Mucosa of descending colon (tissue), 3 donors: ENCODE results near the gene OPRD1. TPM values are rescaled to one million over a fixed set of nuclear protein-coding genes. Genes with fewer than 3 reads are reported as not detected.

Source experiments
- ATAC-seq: fragments of 200-7000 bp; cut with Tn5 transposase; one replicate; pipeline ENCODE4 v1.9.1; 2020; ENCODE audit warnings: mild to moderate bottlenecking, moderate library complexity
- DNase-seq, 3 donors: peaks; one replicate each; pipeline ENCODE4 v3.0.0-alpha.2; 2020
- H3K36me3 ChIP-seq: fragments of 200-600 bp; one replicate; pipeline ENCODE4 v1.8.0; 2021; ENCODE audit warnings: low read depth, mild to moderate bottlenecking
- H3K4me1 ChIP-seq: fragments of 200-600 bp; one replicate; pipeline ENCODE4 v1.8.0; 2021; ENCODE audit warnings: low read depth, mild to moderate bottlenecking
- H3K4me3 ChIP-seq: fragments of 200-600 bp; one replicate; pipeline ENCODE4 v1.8.0; 2021; ENCODE audit warnings: mild to moderate bottlenecking
- H3K9me3 ChIP-seq: fragments of 200-600 bp; one replicate; pipeline ENCODE4 v1.8.0; 2021; ENCODE audit warnings: mild to moderate bottlenecking
- CTCF ChIP-seq: fragments of 200-600 bp; IDR thresholded peaks from one replicate; pipeline ENCODE4 v1.8.0; 2022; ENCODE audit warnings: antibody characterized with exemption, mild to moderate bottlenecking
- intact Hi-C, 2 donors: fragments of 100-400 bp; cut with DNase I in 1 of 2; cut with micrococcal nuclease in 1 of 2; formaldehyde crosslinking; loops; one replicate each; pipeline versions ENCODE4 v1.11.0 to v1.11.1; 2022; cut with DNase I, micrococcal nuclease
- total RNA-seq, 3 donors: library from RNA; stranded (reverse); fragmentation: NEBNext Ultra II Directional in 2 of 3; extraction: Animal tissue kit (Norgen Biotek cat#: 25700) in 2 of 3; gene quantifications; one replicate each; pipeline versions ENCODE4 v1.2.1 to v1.2.4, GENCODE V29; 2021 to 2023
- donor health status: DM: no; HTN: no; CAD: no; lungs with moderate emphysema.
- donor health status: DM: no; HTN: no; CAD: no.
- donor health status: DM: no; HTN: yes; CAD: no.

The OPRD1 gene
- total RNA-seq, 3 donors from 2014 or later, result 0.06 to 1.1 (median 0.48) TPM

- DNase-seq, result no peak
These were observed 18.8 kb downstream of the OPRD1 start for GRCh38 chr1:28830814-28831213.

GRCh38 chr1:28832966-28833365 is 21.0 kb downstream of the OPRD1 start:
- no peak for DNase-seq
- ATAC-seq, result no peak
- Histone ChIP-seq H3K36me3 (no peaks in the 10 kb centered on the region), H3K4me3 (no peak overlapping the region), H3K4me1 (no peaks in the 10 kb centered on the region), H3K9me3 (no peaks in the 10 kb centered on the region)
- no peak for TF ChIP-seq CTCF
- intact Hi-C loops, result no loop called here

More at GRCh38 chr1:28830814-28831213, 18.8 kb downstream of the OPRD1 start:
- no peaks in the 10 kb centered on the region for H3K36me3 ChIP-seq
- no peaks in the 10 kb centered on the region for H3K4me1 ChIP-seq
- no peak for ATAC-seq
- intact Hi-C loops, result no loop called here
- TF ChIP-seq CTCF, result no peak
- H3K9me3 ChIP-seq, result no peaks in the 10 kb centered on the region
- no peak overlapping the region for H3K4me3 ChIP-seq

DNA sequence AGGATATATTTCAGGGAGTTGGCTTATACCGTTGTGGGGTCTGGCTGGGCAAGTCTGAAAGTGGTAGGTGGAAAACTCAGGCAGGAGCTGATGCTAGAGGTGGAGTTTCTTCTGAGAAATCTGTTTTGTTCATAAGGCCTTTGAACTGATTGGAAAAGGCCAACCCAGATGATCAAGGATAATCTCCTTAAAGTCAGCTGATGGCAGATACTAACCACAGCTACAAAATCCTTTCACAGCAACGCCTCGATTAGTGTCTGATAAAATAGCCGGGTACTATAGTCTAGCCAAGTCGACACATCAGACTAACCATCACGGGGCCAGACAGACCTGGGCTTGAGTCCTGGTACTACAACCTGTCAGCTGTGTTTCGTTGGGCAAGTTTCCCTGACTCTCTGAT is 21.4 kb downstream of the OPRD1 start:
- no peaks in the 10 kb centered on the region for H3K36me3 ChIP-seq
- intact Hi-C loops, result no loop called here
- H3K9me3 ChIP-seq, result no peaks in the 10 kb centered on the region
- ATAC-seq (no peak), DNase-seq (no peak)
- TF ChIP-seq CTCF, result no peak
- no peaks in the 10 kb centered on the region for H3K4me1 ChIP-seq
- H3K4me3 ChIP-seq, result no peak overlapping the region

DNA sequence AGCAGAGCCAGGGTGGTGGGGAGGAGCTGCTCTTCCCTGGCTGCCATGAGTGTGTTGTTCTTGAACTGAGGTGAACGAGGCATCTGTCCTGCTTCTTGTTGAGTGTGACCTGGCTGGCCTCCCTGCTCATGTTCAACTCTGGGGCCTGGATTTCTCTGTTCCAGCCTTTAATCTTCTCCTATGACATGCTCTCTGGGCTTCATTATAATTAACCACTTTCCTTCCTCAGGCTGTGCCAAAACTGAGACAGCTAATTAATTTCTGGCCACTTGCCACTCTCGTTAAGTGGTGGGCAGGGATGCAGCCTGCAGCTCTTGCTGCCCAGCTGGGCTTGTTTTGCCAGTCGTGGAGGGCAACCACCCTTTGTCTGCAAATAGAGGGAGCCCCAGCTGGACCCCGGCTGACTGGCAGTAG is 23.3 kb downstream of the OPRD1 start:
- Histone ChIP-seq H3K4me3 (no peak overlapping the region), H3K4me1 (no peaks in the 10 kb centered on the region), H3K36me3 (no peaks in the 10 kb centered on the region), H3K9me3 (no peaks in the 10 kb centered on the region)
- intact Hi-C loops, result no loop called here
- DNase-seq (no peak), ATAC-seq (no peak)
- no peak for TF ChIP-seq CTCF

DNA sequence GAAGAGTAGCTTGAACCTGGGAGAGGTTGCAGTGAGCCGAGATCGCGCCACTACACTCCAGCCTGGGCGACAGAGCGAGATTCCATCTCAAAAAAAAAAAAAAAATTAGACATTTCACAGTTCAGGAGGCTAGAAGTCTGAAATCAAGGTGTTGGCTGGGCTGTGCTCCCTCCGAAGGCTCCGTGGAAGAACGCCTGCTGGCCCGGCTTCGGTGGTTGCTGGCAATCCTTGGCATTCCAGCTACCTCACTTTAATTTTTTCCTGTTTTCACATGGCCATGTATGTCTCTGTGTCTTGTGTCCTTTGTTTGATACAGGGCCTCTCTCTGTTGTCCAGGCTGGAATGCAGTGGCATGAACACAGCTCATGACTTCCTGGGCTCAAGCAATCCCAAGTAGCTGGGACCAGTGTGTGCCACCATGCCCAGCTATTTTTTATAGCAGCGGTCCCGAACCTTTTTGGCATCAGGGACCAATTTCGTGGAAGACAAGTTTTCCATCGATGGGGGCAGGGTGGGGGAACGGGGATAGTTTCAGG is 24.5 kb downstream of the OPRD1 start:
- Histone ChIP-seq H3K36me3 (no peaks in the 10 kb centered on the region), H3K4me1 (no peaks in the 10 kb centered on the region), H3K4me3 (no peak overlapping the region), H3K9me3 (no peaks in the 10 kb centered on the region)
- DNase-seq, result no peak
- ATAC-seq, result no peak
- intact Hi-C loops, result no loop called here
- no peak for TF ChIP-seq CTCF
